ENCODE measurements around the gene C10orf143. TPM values are rescaled to one million over a fixed set of nuclear protein-coding genes. Genes with fewer than 3 reads are reported as not detected.

C10orf143 gene
- total RNA-seq, 1 experiment from 2014 or later, result 1.6 TPM

- peaks cover 4% of the 10 kb centered on the region; the same call in 1 of the 2 replicates for H3K9me3 Mint-ChIP-seq
- TF ChIP-seq FOXK1 (CRISPR knock-in tag; IDR thresholded peaks at IDR 0.05) (no peak), RELA (CRISPR knock-in tag; IDR thresholded peaks at IDR 0.05; ENCODE audit: borderline replicate concordance) (no peak), TP53 (CRISPR knock-in tag; IDR thresholded peaks at IDR 0.05) (no peak), MAX (CRISPR knock-in tag; IDR thresholded peaks at IDR 0.05) (no peak), STAT6 (CRISPR knock-in tag; conservative IDR thresholded peaks at IDR 0.05; ENCODE audit: low read depth) (no peak), CBFB (CRISPR knock-in tag; IDR thresholded peaks at IDR 0.05; ENCODE audit: low read depth) (no peak), ELF4 (CRISPR knock-in tag; IDR thresholded peaks at IDR 0.05; ENCODE audit: low read depth) (no peak)
- H3K4me3 Mint-ChIP-seq, result no peak overlapping the region
- no peaks in the 10 kb centered on the region for H3K36me3 Mint-ChIP-seq
- POLR2A ChIA-PET, result no interaction called here
- DNase-seq (ENCODE audit: low spot score), result no peak
- H3K27ac Mint-ChIP-seq, result no peak overlapping the region
- 0 out of 2 replicates have a peak, but pooled peaks cover 6% of the 10 kb centered on the region for H3K4me1 Mint-ChIP-seq
- CTCF ChIA-PET, result interaction anchor here (0.8 kb wide), 1 partner anchor 30 kb away, joined by 3 read pairs; no protein-coding TSS in a partner anchor
- no peak for ATAC-seq
- H3K27me3 Mint-ChIP-seq (ENCODE audit: low read depth), result no peaks in the 10 kb centered on the region; the same call in 1 of the 2 replicates
Observed at GRCh38 chr10:130015075-130015695, 95.4 kb downstream of the C10orf143 start.

- DNase-seq (ENCODE audit: low spot score), result no peak
- Mint-ChIP-seq H3K4me3 (no peak overlapping the region), H3K36me3 (no peaks in the 10 kb centered on the region), H3K27ac (no peak overlapping the region), H3K9me3 (peaks cover 4% of the 10 kb centered on the region; the same call in 1 of the 2 replicates), H3K27me3 (ENCODE audit: low read depth) (no peaks in the 10 kb centered on the region; the same call in 1 of the 2 replicates), H3K4me1 (0 out of 2 replicates have a peak, but pooled peaks cover 6% of the 10 kb centered on the region)
- POLR2A ChIA-PET, result no interaction called here
- CTCF ChIA-PET, result no interaction called here
- no peak for ATAC-seq
- TF ChIP-seq AR (CRISPR knock-in tag; IDR thresholded peaks at IDR 0.05), result no peak
- TF ChIP-seq ZSCAN18 (CRISPR knock-in tag; IDR thresholded peaks at IDR 0.05), result no peak
- no peak for TF ChIP-seq ZNF317 (CRISPR knock-in tag; IDR thresholded peaks at IDR 0.05; ENCODE audit: borderline replicate concordance, low read depth)
- TF ChIP-seq ZNF232 (CRISPR knock-in tag; IDR thresholded peaks at IDR 0.05), result no peak
- TF ChIP-seq TEAD4 (CRISPR knock-in tag; IDR thresholded peaks at IDR 0.05), result no peak
- TF ChIP-seq NR1H2 (CRISPR knock-in tag; IDR thresholded peaks at IDR 0.05), result no peak
- TF ChIP-seq ZNF416 (CRISPR knock-in tag; IDR thresholded peaks at IDR 0.05), result no peak
- no peak for TF ChIP-seq AFF4 (CRISPR knock-in tag; IDR thresholded peaks at IDR 0.05; ENCODE audit: borderline replicate concordance)
- no peak for TF ChIP-seq ZNF425 (CRISPR knock-in tag; conservative IDR thresholded peaks at IDR 0.05)
- TF ChIP-seq NFE2L1 (CRISPR knock-in tag; IDR thresholded peaks at IDR 0.05), result no peak
- no peak for TF ChIP-seq SMAD3 (CRISPR knock-in tag; IDR thresholded peaks at IDR 0.05; ENCODE audit: borderline replicate concordance)
- no peak for TF ChIP-seq MLX (CRISPR knock-in tag; IDR thresholded peaks at IDR 0.05)
Observed at GRCh38 chr10:130014263-130015074, 96.2 kb downstream of the C10orf143 start.

Measured in WTC11 (cell line).